ENCODE data around the gene SLC6A12.

- TF ChIP-seq CTCF (IDR thresholded peaks at IDR 0.05): peak; percentile 71 to 87 (median 77)
- TF ChIP-seq POLR2A (IDR thresholded peaks at IDR 0.05): no peak
- no peak for TF ChIP-seq POLR2AphosphoS5 (IDR thresholded peaks at IDR 0.05)
Measured at GRCh38 chr12:188910-189621, 24.9 kb downstream of the SLC6A12 start.
